SH-SY5Y (cell line): ENCODE results near the gene ZCCHC14.

Source experiments
- GATA2 ChIP-seq: IDR thresholded peaks from 2 replicates; pipeline ENCODE4 v1.6.1; 2011; ENCODE audit warnings: mild to moderate bottlenecking, low read depth, low read length
- GATA3 ChIP-seq: IDR thresholded peaks from 2 replicates; pipeline ENCODE4 v1.6.1; 2011; ENCODE audit warnings: low read depth, mild to moderate bottlenecking, low read length, moderate library complexity

Gene ZCCHC14

DNA sequence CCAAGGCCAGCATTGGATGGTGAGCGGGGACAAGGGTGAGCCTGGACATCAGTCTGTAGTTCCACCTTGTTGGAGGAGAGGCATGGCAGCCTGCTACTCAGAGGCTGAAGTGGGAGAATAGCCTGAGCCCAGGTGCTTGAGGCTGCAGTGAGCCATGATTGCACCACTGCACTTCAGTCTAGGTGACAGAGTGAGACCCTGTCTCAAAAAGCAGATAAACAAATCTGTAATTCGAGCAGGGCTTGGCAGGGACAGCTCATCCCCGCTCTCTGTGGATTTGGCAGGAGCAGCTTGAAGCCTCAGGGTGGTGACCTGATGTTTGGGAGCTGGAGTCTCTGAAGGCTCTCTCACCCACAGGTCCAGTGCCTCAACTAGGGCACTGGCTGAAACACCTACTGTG lies 38.6 kb upstream of the ZCCHC14 start:
- TF ChIP-seq GATA3 (no peak), GATA2 (no peak)

DNA sequence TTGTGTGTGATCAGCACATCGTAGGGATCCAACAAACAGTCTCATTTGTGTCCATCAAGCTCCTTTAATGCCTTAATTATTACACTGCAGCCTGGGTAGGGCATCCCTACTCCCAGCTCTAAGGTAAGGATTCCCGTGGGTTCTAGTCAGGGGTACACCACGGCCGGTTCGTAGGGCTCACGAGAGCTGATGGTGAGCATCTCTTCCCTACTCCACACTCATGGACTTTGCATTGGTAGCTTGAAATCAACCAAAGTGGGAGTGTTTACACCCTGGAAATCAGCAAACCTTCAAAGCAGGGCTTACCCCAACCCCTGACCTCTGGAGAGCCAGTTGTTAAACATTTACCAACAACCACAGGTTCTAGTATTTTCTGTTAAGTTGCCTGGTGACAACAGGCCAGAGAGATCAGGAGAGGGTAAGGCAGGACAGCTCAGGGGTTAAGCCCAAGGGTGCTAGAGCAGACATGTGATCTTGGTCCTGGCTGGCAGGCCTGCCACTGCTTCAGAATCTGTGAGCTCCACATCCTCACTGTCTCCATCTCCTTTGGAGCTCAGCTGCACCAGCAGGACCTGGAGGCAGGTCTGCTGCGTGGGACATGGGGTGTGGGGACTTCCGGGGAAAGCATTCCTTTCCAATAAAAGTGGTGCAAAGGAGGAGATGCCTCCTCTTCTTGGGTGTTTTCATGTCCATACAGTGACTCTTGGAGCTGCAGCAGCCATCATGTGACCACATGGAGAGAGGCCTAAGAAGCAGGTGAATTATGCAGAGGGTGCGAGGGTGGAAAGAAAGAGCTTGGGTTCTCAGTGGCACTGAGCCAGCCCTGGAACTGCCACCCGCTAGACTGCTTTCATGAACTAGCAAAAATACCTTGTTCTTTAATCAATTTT lies 36.1 kb upstream of the ZCCHC14 start:
- TF ChIP-seq GATA2 (no peak), GATA3 (no peak)

DNA sequence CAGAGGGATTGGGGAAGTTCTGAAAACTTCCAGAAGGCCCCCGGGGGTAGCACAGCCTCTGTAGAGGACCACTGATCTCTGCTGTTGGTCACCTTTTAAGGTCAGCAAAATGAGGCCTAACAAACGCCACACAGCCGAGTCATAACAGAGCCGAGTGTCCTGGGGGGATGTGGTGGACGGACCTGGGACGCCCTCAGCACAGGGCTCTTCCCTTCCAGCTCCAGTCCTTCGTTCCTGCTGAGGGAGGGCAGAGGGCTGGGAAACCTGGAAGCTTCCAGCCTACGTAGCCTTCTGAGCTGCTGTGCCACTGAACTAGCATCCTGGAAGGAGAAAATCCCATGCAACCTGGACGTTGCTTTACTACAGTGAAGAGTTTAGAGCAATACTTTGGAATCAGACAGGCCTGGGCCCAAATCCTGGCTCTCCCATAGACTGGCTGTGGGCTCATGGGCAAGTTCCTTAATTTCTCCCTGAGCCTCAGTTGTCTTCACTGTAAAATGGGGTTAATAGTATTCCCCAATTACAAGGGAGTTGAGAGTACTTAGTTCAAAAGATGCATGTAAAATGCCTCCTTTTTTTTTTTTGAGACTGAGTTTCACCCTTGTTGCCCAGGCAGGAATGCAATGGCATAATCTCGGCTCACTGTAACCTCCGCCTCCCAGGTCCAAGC lies 34.4 kb upstream of the ZCCHC14 start:
- TF ChIP-seq GATA3 (no peak), GATA2 (no peak)

GRCh38 chr16:87526238-87526947 lies 33.6 kb upstream of the ZCCHC14 start:
- no peak for TF ChIP-seq GATA3

DNA sequence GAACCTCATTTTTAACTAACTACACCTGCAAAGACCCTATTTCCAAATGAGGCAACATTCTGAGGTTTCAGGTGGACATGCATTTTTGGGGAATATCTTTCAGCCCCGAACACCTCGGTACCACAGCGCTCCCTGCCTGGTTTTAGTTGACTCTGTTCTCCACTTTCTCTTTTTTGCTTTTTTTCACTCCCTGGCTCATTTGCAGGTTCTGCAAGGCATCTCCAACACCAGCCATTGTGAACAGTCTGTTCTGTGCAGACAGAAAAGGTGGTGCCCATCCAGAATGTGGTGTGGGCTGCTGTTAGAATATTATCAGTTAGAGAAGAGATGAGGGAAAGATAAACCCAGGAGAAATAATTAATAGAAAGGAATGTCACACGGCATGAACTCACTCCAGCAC lies 32.5 kb upstream of the ZCCHC14 start:
- TF ChIP-seq GATA2 (no peak), GATA3 (no peak)

- TF ChIP-seq GATA3 (no peak), GATA2 (no peak)
Observed at GRCh38 chr16:87524407-87524806, 31.6 kb upstream of the ZCCHC14 start.

DNA sequence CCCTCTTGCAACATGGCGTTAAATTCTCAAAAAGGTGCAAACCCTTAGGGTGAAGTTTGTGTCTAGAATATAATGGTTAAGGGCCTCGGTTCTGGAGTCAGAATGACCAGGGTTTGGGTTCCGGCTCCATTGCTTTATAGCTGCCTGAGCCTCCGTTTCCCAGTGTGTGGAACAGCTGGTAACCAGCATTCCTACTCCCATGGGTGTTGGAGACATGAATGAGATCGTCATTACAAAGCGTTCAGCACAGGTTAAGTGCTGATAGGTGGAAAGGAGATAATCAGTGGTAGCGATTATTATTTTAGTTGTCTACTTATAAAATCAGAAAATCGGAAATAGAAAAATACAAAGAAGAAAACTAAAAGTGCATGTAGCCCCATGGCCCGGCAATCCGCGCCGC lies 23.5 kb upstream of the ZCCHC14 start:
- TF ChIP-seq GATA3 (no peak), GATA2 (no peak)

DNA sequence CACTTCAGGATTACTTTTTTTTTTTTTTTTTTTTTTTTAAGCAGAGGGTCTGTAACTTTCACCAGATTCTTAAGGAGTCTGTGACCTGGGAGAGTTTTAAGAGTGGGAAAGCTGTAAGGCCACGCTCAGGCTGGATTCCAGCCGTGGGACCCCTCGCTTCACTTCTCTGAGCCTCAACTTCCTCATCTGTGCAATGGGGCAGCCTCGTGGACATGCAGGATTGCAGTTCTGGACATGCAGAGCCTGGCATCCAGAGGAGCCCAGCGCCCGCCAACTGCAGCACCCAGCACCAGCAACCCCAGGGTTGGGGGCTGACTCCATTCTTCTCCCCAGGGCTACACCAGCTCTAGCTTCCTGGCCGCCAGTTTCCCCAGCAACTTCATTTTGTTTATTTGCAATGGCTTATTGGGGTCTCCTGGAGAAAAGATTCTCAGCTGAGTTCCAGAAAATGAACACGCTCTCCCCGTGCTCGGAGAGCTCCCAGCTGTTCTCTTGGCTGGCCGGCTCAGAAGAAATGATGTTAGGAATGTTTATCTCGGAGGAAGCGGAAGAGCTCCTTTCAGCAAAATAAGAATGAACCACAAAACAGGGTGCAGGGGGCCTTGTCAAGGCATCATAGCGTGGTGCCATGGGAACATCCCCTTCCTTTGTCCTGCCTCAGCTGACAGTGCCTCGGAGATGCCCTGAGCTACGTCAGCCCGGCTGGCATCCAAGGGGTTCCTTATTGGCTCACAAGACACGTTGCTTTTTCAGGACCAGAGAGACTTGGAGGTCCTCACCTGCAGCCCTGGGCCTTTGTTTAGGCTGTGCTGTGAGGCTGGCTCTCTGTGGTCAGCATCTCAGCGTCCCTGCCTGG lies 22.9 kb upstream of the ZCCHC14 start:
- no peak for TF ChIP-seq GATA2
- TF ChIP-seq GATA3: no peak

DNA sequence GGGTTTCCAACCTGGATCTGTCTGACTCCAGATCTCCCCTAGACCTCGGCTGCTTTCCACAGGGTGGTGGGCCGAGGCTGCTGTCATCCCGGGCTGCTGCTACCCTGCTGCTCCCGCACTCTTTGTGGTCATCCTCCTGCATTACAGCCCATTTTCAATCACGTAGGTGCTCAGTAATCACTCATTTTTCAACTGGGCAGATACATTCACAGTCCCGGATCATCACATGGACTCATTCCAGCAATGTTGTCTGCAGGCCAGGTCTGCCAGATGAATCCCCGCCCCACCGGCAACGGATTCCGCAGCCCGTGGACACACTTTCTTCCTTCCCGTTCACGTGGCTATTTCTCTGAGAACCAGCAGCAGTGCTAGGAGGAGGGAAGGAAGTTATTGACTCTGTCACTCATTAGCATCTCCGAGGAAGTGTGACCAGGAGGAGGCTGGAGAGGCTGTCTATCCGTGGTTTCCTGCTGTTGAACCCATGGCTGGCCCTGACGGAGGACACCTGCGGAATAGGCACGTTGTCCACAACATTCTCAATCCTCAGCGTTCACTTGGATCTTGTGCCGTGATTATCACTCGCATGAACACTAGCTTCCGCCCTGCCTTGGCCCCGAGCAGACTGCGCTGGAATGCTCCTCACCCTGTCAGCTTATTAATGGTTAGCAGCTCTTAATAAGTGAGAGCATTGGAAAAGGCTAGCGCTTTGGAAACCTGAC lies 14.7 kb upstream of the ZCCHC14 start:
- TF ChIP-seq GATA3 (no peak), GATA2 (no peak)

DNA sequence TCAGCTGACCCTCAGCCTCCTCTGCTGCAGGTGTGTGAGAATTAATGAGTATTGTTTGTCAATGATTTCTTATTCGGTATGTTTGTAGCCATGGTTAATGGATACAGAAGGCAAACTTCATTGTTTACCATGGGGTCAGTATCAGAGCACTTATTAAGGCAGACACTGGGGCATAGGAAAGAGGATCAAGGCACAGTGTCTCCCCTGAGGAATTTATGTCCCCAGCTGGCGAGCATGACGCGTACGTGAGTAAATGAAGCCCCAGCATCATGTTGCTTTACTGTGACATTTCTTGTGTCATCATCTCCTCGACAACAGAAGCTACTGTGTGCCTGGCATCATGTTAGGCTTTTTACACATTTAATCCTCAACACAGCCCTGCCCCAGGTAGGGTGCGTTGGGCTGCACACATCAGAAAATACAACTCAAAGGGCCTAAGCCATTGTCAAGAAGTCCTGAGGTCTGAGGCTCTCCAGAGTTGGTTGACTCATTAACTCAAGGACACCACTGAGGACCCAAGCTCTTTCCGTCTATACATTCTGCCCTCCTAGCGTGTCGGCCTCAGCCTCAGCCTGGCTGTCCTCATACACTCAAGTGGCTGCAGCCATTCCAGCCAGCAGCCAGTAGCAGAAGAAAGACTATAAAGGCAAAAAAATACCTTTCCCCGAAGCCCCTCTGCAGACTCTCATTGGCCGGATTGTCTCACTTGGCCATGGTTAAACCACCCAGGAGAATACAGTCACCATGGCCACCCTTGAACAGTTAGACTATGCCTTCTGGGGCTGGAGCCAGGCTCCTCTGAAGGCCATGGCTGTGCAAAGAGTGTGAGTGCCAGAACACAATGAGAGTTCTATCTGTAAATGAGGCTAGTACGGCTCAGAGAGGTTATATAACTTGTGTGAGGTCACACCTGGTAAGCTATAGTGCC lies 13.9 kb upstream of the ZCCHC14 start:
- TF ChIP-seq GATA2 (no peak), GATA3 (no peak)

GRCh38 chr16:87505834-87506233 lies 13.0 kb upstream of the ZCCHC14 start:
- TF ChIP-seq GATA3 (no peak), GATA2 (no peak)

GRCh38 chr16:87502308-87502969 lies 9.6 kb upstream of the ZCCHC14 start:
- no peak for TF ChIP-seq GATA2
- no peak for TF ChIP-seq GATA3

DNA sequence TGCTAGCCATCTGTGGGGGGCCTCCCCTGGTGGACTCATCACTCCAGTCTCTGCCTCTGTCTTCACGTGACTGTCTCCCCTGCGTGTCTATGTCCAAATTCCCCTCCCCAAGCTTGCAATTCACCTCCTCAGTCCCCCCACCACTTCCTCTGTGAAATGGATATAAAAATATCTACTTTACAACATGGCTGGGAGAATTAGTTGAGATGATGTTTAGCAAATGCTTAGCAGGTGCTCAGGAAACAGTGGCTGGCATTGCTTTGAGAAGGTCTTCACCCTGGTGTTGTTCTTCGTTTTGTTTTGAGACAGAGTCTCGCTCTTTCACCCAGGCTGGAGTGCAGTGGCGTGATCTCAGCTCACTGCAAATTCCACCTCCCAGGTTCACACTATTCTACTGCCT lies 8.3 kb upstream of the ZCCHC14 start:
- no peak for TF ChIP-seq GATA2
- TF ChIP-seq GATA3: no peak

- TF ChIP-seq GATA3: no peak
- TF ChIP-seq GATA2: no peak
Observed at GRCh38 chr16:87499189-87499486, 6.3 kb upstream of the ZCCHC14 start.
